ENCODE measurements around the gene C4A. TPM values are rescaled to one million over a fixed set of nuclear protein-coding genes. Genes with fewer than 3 reads are reported as not detected.

C4A gene
- total RNA-seq (2022; extraction: Qiagen RNA extraction; ENCODE audit: low read depth), result 0.48 to 1.3 TPM (median 0.98 TPM) in 5 replicates

GRCh38 chr6:31981744-31982143 is at the start of gene C4A:
Gene C4A (plus strand): TSS chr6:31982057. CDS start chr6:31982108, 51 bp downstream.

GRCh38 chr6:31945507-31946369 is 36.1 kb upstream of the C4A start, which contains the start of gene CFB:
Gene CFB (plus strand): TSS chr6:31946095. CDS start chr6:31946222, 127 bp downstream.

GRCh38 chr6:31958741-31959739 is 22.8 kb upstream of the C4A start, which contains the start of the genes NELFE and SKIC2:
Gene NELFE (minus strand): TSS chr6:31958971. CDS start chr6:31958446, 525 bp downstream.
Gene SKIC2 (plus strand): TSS chr6:31959175. CDS start chr6:31959193, 18 bp downstream.

GRCh38 chr6:31971993-31972708 is 9.7 kb upstream of the C4A start, which contains the start of gene DXO:
Gene DXO (minus strand): TSS chr6:31972138. CDS start chr6:31971675, 463 bp downstream.

GRCh38 chr6:32014547-32014946 is 32.7 kb downstream of the C4A start, which contains the start of gene C4B:
Gene C4B (plus strand): TSS chr6:32014795. CDS start chr6:32014846, 51 bp downstream.

GRCh38 chr6:32037598-32038524 is 56.0 kb downstream of the C4A start, which contains the start of gene CYP21A2:
Gene CYP21A2 (plus strand): TSS chr6:32038415. CDS start chr6:32038423, 8 bp downstream.

Other genes starting within 250 kb of the C4A start
- 495 to 530 TPM (median 516 TPM) in 5 replicates for gene CLIC1, start 245.5 kb upstream of the C4A start, total RNA-seq (2022; extraction: Qiagen RNA extraction; ENCODE audit: low read depth)
- gene MSH5, start 242.1 kb upstream of the C4A start, total RNA-seq (2022; extraction: Qiagen RNA extraction; ENCODE audit: low read depth), result 12.1 to 16.5 TPM (median 15.1 TPM) in 5 replicates
- 3.6 to 5.9 TPM (median 4.7 TPM) in 5 replicates for gene SAPCD1, start 219.4 kb upstream of the C4A start, total RNA-seq (2022; extraction: Qiagen RNA extraction; ENCODE audit: low read depth)
- 0.61 to 2.0 TPM (median 1.5 TPM) in 5 replicates for gene VWA7, start 204.7 kb upstream of the C4A start, total RNA-seq (2022; extraction: Qiagen RNA extraction; ENCODE audit: low read depth)
- gene VARS1, start 186.3 kb upstream of the C4A start, total RNA-seq (2022; extraction: Qiagen RNA extraction; ENCODE audit: low read depth), result 50.8 to 60.2 TPM (median 57.2 TPM) in 5 replicates
- 49.7 to 68.8 TPM (median 64.6 TPM) in 5 replicates for gene LSM2, start 175.1 kb upstream of the C4A start, total RNA-seq (2022; extraction: Qiagen RNA extraction; ENCODE audit: low read depth)
- gene HSPA1L, start 166.8 kb upstream of the C4A start, total RNA-seq (2022; extraction: Qiagen RNA extraction; ENCODE audit: low read depth), result 1.3 to 2.2 TPM (median 2.1 TPM) in 5 replicates
- gene HSPA1A, start 166.5 kb upstream of the C4A start, total RNA-seq (2022; extraction: Qiagen RNA extraction; ENCODE audit: low read depth), result 218 to 535 TPM (median 388 TPM) in 5 replicates
- gene HSPA1B, start 154.3 kb upstream of the C4A start, total RNA-seq (2022; extraction: Qiagen RNA extraction; ENCODE audit: low read depth), result 167 to 379 TPM (median 289 TPM) in 5 replicates
- gene NEU1, start 119.2 kb upstream of the C4A start, total RNA-seq (2022; extraction: Qiagen RNA extraction; ENCODE audit: low read depth), result 25.3 to 37.2 TPM (median 30.6 TPM) in 5 replicates
- gene SLC44A4, start 103.1 kb upstream of the C4A start, total RNA-seq (2022; extraction: Qiagen RNA extraction; ENCODE audit: low read depth), result 0.10 to 0.14 TPM (median 0.13 TPM) in 3 of 5 replicates, not detected in the others
- 25.6 to 34.6 TPM (median 30.8 TPM) in 5 replicates for gene EHMT2, start 84.4 kb upstream of the C4A start, total RNA-seq (2022; extraction: Qiagen RNA extraction; ENCODE audit: low read depth)
- gene ZBTB12, start 80.0 kb upstream of the C4A start, total RNA-seq (2022; extraction: Qiagen RNA extraction; ENCODE audit: low read depth), result 3.2 to 5.4 TPM (median 4.8 TPM) in 5 replicates
- 0.19 to 0.66 TPM (median 0.27 TPM) in 5 replicates for gene C2, start 54.3 kb upstream of the C4A start, total RNA-seq (2022; extraction: Qiagen RNA extraction; ENCODE audit: low read depth)
- gene CFB, start 36.0 kb upstream of the C4A start, total RNA-seq (2022; extraction: Qiagen RNA extraction; ENCODE audit: low read depth), result 1.4 to 3.1 TPM (median 2.1 TPM) in 5 replicates
- gene NELFE, start 23.1 kb upstream of the C4A start, total RNA-seq (2022; extraction: Qiagen RNA extraction; ENCODE audit: low read depth), result 74.0 to 93.6 TPM (median 77.4 TPM) in 5 replicates
- gene SKIC2, start 22.9 kb upstream of the C4A start, total RNA-seq (2022; extraction: Qiagen RNA extraction; ENCODE audit: low read depth), result 22.7 to 25.6 TPM (median 24.7 TPM) in 5 replicates
- gene DXO, start 9.9 kb upstream of the C4A start, total RNA-seq (2022; extraction: Qiagen RNA extraction; ENCODE audit: low read depth), result 9.7 to 13.2 TPM (median 11.9 TPM) in 5 replicates
- 0.56 to 1.3 TPM (median 0.94 TPM) in 5 replicates for gene C4B, start 32.7 kb downstream of the C4A start, total RNA-seq (2022; extraction: Qiagen RNA extraction; ENCODE audit: low read depth)
- gene CYP21A2, start 56.4 kb downstream of the C4A start, total RNA-seq (2022; extraction: Qiagen RNA extraction; ENCODE audit: low read depth), result not detected in 5 replicates
- gene TNXB, start 127.3 kb downstream of the C4A start, total RNA-seq (2022; extraction: Qiagen RNA extraction; ENCODE audit: low read depth), result 0.42 to 0.92 TPM (median 0.67 TPM) in 5 replicates
- gene ATF6B, start 146.2 kb downstream of the C4A start, total RNA-seq (2022; extraction: Qiagen RNA extraction; ENCODE audit: low read depth), result 26.8 to 36.7 TPM (median 34.5 TPM) in 5 replicates
- gene FKBPL, start 148.2 kb downstream of the C4A start, total RNA-seq (2022; extraction: Qiagen RNA extraction; ENCODE audit: low read depth), result 7.0 to 9.3 TPM (median 8.2 TPM) in 5 replicates
- 0.45 to 0.98 TPM (median 0.65 TPM) in 5 replicates for gene PRRT1, start 169.9 kb downstream of the C4A start, total RNA-seq (2022; extraction: Qiagen RNA extraction; ENCODE audit: low read depth)
- gene PPT2, start 172.1 kb downstream of the C4A start, total RNA-seq (2022; extraction: Qiagen RNA extraction; ENCODE audit: low read depth), result 8.1 to 10.0 TPM (median 9.0 TPM) in 5 replicates
- 1.1 to 2.4 TPM (median 1.3 TPM) in 5 replicates for gene EGFL8, start 182.5 kb downstream of the C4A start, total RNA-seq (2022; extraction: Qiagen RNA extraction; ENCODE audit: low read depth)
- 32.1 to 40.9 TPM (median 40.2 TPM) in 5 replicates for gene AGPAT1, start 194.0 kb downstream of the C4A start, total RNA-seq (2022; extraction: Qiagen RNA extraction; ENCODE audit: low read depth)
- gene RNF5, start 196.3 kb downstream of the C4A start, total RNA-seq (2022; extraction: Qiagen RNA extraction; ENCODE audit: low read depth), result 33.1 to 47.7 TPM (median 45.2 TPM) in 5 replicates
- 1.2 to 2.3 TPM (median 1.7 TPM) in 5 replicates for gene AGER, start 202.2 kb downstream of the C4A start, total RNA-seq (2022; extraction: Qiagen RNA extraction; ENCODE audit: low read depth)
- gene PBX2, start 208.1 kb downstream of the C4A start, total RNA-seq (2022; extraction: Qiagen RNA extraction; ENCODE audit: low read depth), result 15.2 to 21.6 TPM (median 17.8 TPM) in 5 replicates
- 0.31 to 0.67 TPM (median 0.50 TPM) in 5 replicates for gene GPSM3, start 210.6 kb downstream of the C4A start, total RNA-seq (2022; extraction: Qiagen RNA extraction; ENCODE audit: low read depth)
- 0.48 to 0.83 TPM (median 0.61 TPM) in 5 replicates for gene NOTCH4, start 242.0 kb downstream of the C4A start, total RNA-seq (2022; extraction: Qiagen RNA extraction; ENCODE audit: low read depth)